C4-2B (cell line): Measurements from ENCODE around the gene BAHCC1.

Experiments used
- H3K27ac ChIP-seq: fragments of 450-650 bp; 2 replicates; pipeline ENCODE4 v1.5.1; 2017
- ZFX ChIP-seq: fragments of 450-650 bp; IDR thresholded peaks from 2 replicates; pipeline ENCODE4 v1.6.1; 2017
- TF ChIP-seq, protein P1 (sequence below): fragments of 450-650 bp; conservative IDR thresholded peaks from 2 replicates; pipeline ENCODE4 v1.5.1; 2017; ENCODE audit warnings: mild to moderate bottlenecking

Gene BAHCC1

DNA sequence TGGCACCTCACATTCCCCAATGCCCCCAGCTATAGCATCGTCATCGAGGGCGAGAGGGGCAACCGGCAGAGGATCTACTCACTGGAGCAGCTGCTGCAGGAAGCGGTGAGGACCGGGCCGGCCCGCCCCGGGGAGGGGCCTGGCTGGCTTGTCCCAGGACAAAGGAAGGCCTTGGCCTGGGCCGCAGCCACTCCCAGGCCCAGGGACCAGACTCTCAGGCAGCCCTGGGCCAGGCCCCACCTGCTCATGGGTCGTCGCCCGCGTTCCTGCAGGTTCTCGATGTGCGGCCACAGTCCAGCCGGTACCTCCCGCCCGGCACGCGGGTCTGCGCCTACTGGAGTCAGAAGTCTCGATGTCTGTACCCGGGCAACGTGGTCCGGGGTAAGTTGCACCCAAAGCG lies 64.0 kb downstream of the BAHCC1 start:
- H3K27ac ChIP-seq, result no peak overlapping the region
- no peak for TF ChIP-seq ZFX
- TF ChIP-seq, protein P1, sequence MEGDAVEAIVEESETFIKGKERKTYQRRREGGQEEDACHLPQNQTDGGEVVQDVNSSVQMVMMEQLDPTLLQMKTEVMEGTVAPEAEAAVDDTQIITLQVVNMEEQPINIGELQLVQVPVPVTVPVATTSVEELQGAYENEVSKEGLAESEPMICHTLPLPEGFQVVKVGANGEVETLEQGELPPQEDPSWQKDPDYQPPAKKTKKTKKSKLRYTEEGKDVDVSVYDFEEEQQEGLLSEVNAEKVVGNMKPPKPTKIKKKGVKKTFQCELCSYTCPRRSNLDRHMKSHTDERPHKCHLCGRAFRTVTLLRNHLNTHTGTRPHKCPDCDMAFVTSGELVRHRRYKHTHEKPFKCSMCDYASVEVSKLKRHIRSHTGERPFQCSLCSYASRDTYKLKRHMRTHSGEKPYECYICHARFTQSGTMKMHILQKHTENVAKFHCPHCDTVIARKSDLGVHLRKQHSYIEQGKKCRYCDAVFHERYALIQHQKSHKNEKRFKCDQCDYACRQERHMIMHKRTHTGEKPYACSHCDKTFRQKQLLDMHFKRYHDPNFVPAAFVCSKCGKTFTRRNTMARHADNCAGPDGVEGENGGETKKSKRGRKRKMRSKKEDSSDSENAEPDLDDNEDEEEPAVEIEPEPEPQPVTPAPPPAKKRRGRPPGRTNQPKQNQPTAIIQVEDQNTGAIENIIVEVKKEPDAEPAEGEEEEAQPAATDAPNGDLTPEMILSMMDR, result no peak

DNA sequence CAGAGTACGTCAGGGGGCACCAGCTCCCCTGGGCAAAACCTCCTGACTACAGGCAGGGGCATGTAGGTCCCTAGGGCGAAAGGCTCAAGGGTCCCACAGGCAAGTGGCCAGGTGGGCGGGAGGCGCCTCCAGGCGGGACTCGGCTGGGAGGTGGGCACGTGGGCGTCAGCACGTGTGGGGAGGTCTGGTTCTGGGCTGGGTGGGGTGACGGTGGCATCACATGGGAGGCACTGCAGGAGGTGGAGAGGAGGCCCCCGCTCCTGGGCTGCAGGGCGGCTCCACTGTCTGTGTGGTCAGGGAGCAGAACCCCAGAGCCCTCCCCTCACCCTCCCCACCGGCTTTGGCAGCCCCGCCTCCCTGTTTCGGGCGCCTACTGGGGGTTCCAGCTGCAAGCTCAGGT lies 64.6 kb downstream of the BAHCC1 start:
- TF ChIP-seq, protein P1, result no peak
- no peak for TF ChIP-seq ZFX
- H3K27ac ChIP-seq, result no peak overlapping the region

DNA sequence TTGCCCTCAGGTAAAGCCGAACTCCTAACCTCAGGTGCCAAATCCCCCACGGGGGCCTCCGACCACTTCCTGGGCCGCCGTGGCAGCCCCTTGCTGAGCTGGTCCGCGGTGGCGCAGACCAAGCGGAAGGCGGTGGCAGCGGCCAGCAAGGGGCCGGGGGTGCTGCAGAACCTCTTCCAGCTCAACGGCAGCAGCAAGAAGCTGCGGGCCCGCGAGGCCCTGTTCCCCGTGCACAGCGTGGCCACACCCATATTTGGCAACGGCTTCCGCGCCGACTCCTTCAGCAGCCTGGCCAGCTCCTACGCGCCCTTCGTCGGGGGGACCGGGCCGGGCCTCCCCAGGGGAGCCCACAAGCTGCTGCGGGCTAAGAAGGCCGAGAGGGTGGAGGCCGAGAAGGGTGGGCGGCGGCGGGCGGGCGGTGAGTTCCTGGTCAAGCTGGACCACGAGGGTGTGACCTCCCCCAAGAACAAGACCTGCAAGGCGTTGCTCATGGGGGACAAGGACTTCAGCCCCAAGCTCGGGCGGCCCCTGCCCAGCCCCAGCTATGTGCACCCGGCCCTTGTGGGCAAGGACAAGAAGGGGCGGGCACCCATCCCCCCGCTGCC lies 65.7 kb downstream of the BAHCC1 start:
- no peak overlapping the region for H3K27ac ChIP-seq
- no peak for TF ChIP-seq ZFX
- TF ChIP-seq, protein P1, result no peak

DNA sequence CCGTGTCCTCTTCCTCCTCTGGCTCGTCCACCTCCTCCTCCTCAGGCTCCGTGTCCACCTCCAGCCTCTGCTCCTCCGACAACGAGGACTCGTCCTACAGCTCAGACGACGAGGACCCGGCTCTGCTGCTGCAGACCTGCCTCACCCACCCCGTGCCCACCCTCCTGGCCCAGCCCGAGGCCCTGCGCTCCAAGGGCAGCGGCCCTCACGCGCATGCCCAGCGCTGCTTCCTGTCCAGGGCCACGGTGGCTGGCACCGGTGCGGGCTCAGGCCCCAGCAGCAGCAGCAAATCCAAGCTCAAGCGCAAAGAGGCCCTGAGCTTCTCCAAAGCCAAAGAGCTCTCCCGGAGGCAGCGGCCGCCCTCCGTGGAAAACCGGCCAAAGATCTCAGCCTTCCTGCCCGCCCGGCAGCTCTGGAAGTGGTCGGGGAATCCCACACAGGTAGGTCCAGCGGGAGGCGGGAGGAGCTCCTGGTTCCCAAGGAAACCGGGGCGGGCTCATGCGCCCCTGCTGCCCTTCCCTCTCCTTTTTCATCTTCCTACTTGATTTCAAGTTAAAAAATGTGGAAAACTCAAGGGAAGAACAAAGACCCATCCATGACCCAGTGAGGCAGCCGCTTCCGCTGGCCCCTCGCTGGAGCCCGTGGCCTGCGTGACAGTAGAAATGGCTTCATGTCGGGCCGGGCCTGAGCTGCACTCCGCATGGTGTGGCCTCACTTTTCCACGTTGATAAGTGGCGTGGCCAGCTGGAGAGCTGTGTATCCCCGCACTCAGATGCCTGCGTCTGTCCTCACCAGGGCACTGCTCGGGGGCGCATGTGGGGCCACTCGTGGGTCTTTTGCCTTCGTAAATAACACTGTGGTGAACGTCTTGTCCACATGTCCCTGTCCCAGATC lies 66.6 kb downstream of the BAHCC1 start:
- H3K27ac ChIP-seq, result no peak overlapping the region
- TF ChIP-seq, protein P1, result no peak
- no peak for TF ChIP-seq ZFX

DNA sequence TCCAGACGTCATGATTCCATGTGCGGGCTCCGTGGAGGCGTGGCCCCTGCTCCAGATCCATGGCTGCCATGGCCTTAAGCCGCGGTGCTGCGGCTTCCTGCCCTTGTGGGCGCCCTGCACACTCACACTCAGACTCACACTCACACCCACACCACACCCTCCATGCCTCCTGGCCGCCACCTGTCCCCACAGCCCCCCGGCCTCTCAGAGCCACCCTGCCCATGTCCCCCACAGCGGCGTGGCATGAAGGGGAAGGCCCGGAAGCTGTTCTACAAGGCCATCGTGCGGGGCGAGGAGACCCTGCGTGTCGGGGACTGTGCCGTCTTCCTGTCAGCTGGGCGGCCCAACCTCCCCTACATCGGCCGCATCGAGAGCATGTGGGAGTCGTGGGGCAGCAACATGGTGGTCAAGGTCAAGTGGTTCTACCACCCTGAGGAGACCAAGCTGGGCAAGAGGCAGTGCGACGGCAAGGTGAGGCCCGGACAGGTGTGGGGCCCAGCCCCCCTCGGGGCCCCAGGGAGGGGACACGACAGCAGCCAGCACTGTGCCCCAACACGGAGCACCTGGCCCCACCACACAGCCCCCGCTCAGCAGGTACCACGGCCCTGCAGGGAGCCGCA lies 67.4 kb downstream of the BAHCC1 start:
- TF ChIP-seq, protein P1, result no peak
- TF ChIP-seq ZFX, result no peak
- H3K27ac ChIP-seq, result no peak overlapping the region

DNA sequence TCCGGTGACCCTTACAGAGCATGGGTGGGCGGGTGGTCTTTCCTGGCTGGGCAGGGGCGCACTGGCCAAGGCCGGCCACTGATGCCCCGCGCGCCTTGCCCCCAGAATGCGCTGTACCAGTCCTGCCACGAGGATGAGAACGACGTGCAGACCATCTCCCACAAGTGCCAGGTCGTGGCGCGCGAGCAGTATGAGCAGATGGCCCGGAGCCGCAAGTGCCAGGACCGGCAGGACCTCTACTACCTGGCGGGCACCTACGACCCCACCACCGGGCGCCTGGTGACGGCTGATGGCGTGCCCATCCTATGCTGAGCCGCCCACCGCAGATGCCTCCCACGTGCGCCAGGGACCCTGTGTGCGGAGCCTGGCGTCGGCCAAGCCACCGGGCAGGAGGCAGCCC lies 68.2 kb downstream of the BAHCC1 start:
- no peak for TF ChIP-seq ZFX
- TF ChIP-seq, protein P1, result no peak
- H3K27ac ChIP-seq, result no peak overlapping the region

DNA sequence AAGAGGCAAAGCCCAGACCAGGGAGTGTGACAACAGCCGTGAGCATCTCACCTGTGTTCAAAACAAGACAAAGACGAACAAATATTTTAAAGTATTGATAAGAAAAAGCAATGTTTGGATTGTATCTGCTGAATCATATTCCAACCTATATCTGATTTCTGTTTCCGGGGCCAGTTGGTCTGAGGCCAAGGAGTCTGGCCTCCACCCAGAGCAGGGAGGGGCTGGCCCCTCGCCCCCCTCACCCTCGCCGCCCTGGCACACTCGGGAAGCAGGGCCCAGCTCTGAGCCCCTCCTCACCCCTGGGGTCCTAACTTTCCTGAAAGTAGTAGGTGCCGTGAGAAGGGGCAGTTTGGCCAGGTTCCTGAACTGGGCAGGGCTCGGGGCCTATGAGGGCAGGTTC lies 69.3 kb downstream of the BAHCC1 start:
- no peak overlapping the region for H3K27ac ChIP-seq
- TF ChIP-seq ZFX, result no peak
- TF ChIP-seq, protein P1, result no peak
